ENCODE measurements around the gene FLRT2. TPM values are rescaled to one million over a fixed set of nuclear protein-coding genes. Genes with fewer than 3 reads are reported as not detected.

Gene FLRT2
- total RNA-seq = 39.1 and 46.3 TPM in 2 replicates

- DNase-seq (ENCODE audit: insufficient read length, low spot score, missing footprints) = peak; percentile 83
- peaks cover 40% of the 10 kb centered on the region for H3K4me1 ChIP-seq (ENCODE audit: insufficient read depth, low read length)
- no peak for TF ChIP-seq CTCF (IDR thresholded peaks at IDR 0.05; ENCODE audit: extremely low read depth, low read depth, low read length)
- H3K27ac ChIP-seq (ENCODE audit: low read depth, low read length) = peak within 1 kb of the TSS; percentile 94
- H3K4me3 ChIP-seq (ENCODE audit: insufficient read depth, low read length) = peak within 1 kb of the TSS; percentile 73
- no peaks in the 10 kb centered on the region for H4K20me1 ChIP-seq (ENCODE audit: insufficient read depth, low read length)
- no peaks in the 10 kb centered on the region for H3K36me3 ChIP-seq (ENCODE audit: insufficient read depth, low read length)
- H3K79me2 ChIP-seq (ENCODE audit: insufficient read depth, low read length) = peaks cover 28% of the 10 kb centered on the region
- H3K9me3 ChIP-seq (ENCODE audit: low read depth, low read length) = no peaks in the 10 kb centered on the region
- no peaks in the 10 kb centered on the region for H3K27me3 ChIP-seq (ENCODE audit: insufficient read depth, low read length)
- H2AFZ ChIP-seq (ENCODE audit: low read length) = peak within 1 kb of the TSS; percentile 95
- H3K4me2 ChIP-seq (ENCODE audit: insufficient read depth, low read length) = peak within 1 kb of the TSS; percentile 99
Observed at GRCh38 chr14:85529803-85530574, at the start of gene FLRT2. Gene FLRT2, plus strand, starts transcription at chr14:85530144. Its CDS starts 91,371 bp downstream, at chr14:85621515.

- Histone ChIP-seq H3K27me3 (ENCODE audit: insufficient read depth, low read length) (no peaks in the 10 kb centered on the region), H3K36me3 (ENCODE audit: insufficient read depth, low read length) (no peaks in the 10 kb centered on the region), H3K4me2 (ENCODE audit: insufficient read depth, low read length) (no peak overlapping the region), H3K9me3 (ENCODE audit: low read depth, low read length) (no peaks in the 10 kb centered on the region), H3K4me1 (ENCODE audit: insufficient read depth, low read length) (peaks cover 15% of the 10 kb centered on the region), H2AFZ (ENCODE audit: low read length) (no peak overlapping the region), H3K4me3 (ENCODE audit: insufficient read depth, low read length) (no peak overlapping the region), H3K79me2 (ENCODE audit: insufficient read depth, low read length) (no peaks in the 10 kb centered on the region), H3K27ac (ENCODE audit: low read depth, low read length) (no peak overlapping the region), H4K20me1 (ENCODE audit: insufficient read depth, low read length) (no peaks in the 10 kb centered on the region)
- no peak for DNase-seq (ENCODE audit: insufficient read length, low spot score, missing footprints)
- no peak for TF ChIP-seq CTCF (IDR thresholded peaks at IDR 0.05; ENCODE audit: extremely low read depth, low read depth, low read length)
Observed at GRCh38 chr14:85481471-85481870, 48.5 kb upstream of the FLRT2 start.

GRCh38 chr14:85482552-85482951 lies 47.4 kb upstream of the FLRT2 start:
- Histone ChIP-seq H3K4me3 (ENCODE audit: insufficient read depth, low read length) (no peak overlapping the region), H4K20me1 (ENCODE audit: insufficient read depth, low read length) (no peaks in the 10 kb centered on the region), H2AFZ (ENCODE audit: low read length) (no peak overlapping the region), H3K27me3 (ENCODE audit: insufficient read depth, low read length) (no peaks in the 10 kb centered on the region), H3K4me2 (ENCODE audit: insufficient read depth, low read length) (no peak overlapping the region), H3K9me3 (ENCODE audit: low read depth, low read length) (no peaks in the 10 kb centered on the region), H3K4me1 (ENCODE audit: insufficient read depth, low read length) (peaks cover 23% of the 10 kb centered on the region), H3K27ac (ENCODE audit: low read depth, low read length) (no peak overlapping the region), H3K79me2 (ENCODE audit: insufficient read depth, low read length) (no peaks in the 10 kb centered on the region), H3K36me3 (ENCODE audit: insufficient read depth, low read length) (no peaks in the 10 kb centered on the region)
- TF ChIP-seq CTCF (IDR thresholded peaks at IDR 0.05; ENCODE audit: extremely low read depth, low read depth, low read length) = no peak
- DNase-seq (ENCODE audit: insufficient read length, low spot score, missing footprints) = no peak

DNA sequence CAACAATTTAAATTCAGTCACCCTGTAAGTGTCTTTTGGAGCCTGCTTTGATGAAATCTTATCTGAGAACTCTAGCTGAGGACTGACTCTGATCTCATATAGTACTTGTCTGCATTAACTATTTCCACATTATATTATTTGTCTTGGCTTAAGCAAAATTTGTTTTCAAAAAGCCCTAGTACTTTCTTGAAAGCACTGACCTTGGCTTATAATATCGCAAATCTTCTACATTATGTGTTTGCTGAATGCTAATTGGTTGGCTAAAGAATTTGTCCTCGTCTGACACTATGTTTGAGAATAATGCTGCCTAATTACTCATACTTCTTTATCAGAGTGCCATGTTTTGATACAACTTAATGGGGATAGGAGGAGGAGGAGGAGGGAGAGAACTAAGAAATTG lies 46.9 kb upstream of the FLRT2 start:
- Histone ChIP-seq H2AFZ (ENCODE audit: low read length) (peak overlapping the region; percentile 66), H3K27me3 (ENCODE audit: insufficient read depth, low read length) (no peaks in the 10 kb centered on the region), H3K4me3 (ENCODE audit: insufficient read depth, low read length) (no peak overlapping the region), H3K27ac (ENCODE audit: low read depth, low read length) (no peak overlapping the region), H3K79me2 (ENCODE audit: insufficient read depth, low read length) (no peaks in the 10 kb centered on the region), H3K4me1 (ENCODE audit: insufficient read depth, low read length) (peaks cover 23% of the 10 kb centered on the region), H3K9me3 (ENCODE audit: low read depth, low read length) (no peaks in the 10 kb centered on the region), H3K4me2 (ENCODE audit: insufficient read depth, low read length) (no peak overlapping the region), H3K36me3 (ENCODE audit: insufficient read depth, low read length) (no peaks in the 10 kb centered on the region), H4K20me1 (ENCODE audit: insufficient read depth, low read length) (no peaks in the 10 kb centered on the region)
- no peak for TF ChIP-seq CTCF (IDR thresholded peaks at IDR 0.05; ENCODE audit: extremely low read depth, low read depth, low read length)
- DNase-seq (ENCODE audit: insufficient read length, low spot score, missing footprints) = no peak
